Peyer's patch (tissue), 4 donors: ENCODE data around the gene PIK3C2G. TPM values are rescaled to one million over a fixed set of nuclear protein-coding genes. Genes with fewer than 3 reads are reported as not detected.
"Not testable (repeated sequence)": the region's sequence is repeated elsewhere in the genome, so short reads cannot be mapped to it uniquely, and the experiment has no call there.

Source experiments
- DNase-seq, 3 donors: peaks; one replicate each; pipeline ENCODE4 v3.0.0-alpha.2; 2017 to 2019
- H3K27ac ChIP-seq, 4 donors: fragments of 200-600 bp; sonication (generic); one replicate each; pipeline ENCODE4 v1.5.1; 2016 to 2019
- H3K27me3 ChIP-seq, 2 donors: fragments of 200-600 bp; sonication (generic); one replicate each; pipeline ENCODE4 v1.5.1; 2019
- H3K36me3 ChIP-seq, 3 donors: fragments of 200-600 bp; sonication (generic); one replicate each; pipeline ENCODE4 v1.5.1; 2016 to 2019
- H3K4me1 ChIP-seq, 4 donors: fragments of 200-600 bp; sonication (generic); one replicate each; pipeline ENCODE4 v1.5.1; 2016 to 2019
- H3K4me3 ChIP-seq, 4 donors: fragments of 200-600 bp; sonication (generic); 1 replicate in 3 of 4; 2 replicates in 1 of 4; pipeline ENCODE4 v1.5.1; 2016 to 2019; ENCODE audit warnings: mild to moderate bottlenecking in 1 of 4
- H3K9me3 ChIP-seq, 4 donors: fragments of 200-600 bp; sonication (generic); one replicate each; pipeline ENCODE4 v1.5.1; 2016 to 2019; ENCODE audit warnings: mild to moderate bottlenecking in 1 of 4
- CTCF ChIP-seq, 6 experiments: fragments of 450-650 bp in 4 of 6; fragments of 200-600 bp in 2 of 6; sonication (generic) in 1 of 6; IDR thresholded peaks; one replicate each; pipeline ENCODE4 v1.5.1; 2017 to 2019; ENCODE audit warnings: antibody characterized with exemption in 6 of 6, mild to moderate bottlenecking in 3 of 6, moderate library complexity in 1 of 6
- POLR2A ChIP-seq, 2 donors: fragments of 450-650 bp; IDR thresholded peaks; one replicate each; pipeline ENCODE4 v1.5.1; 2017; ENCODE audit warnings: antibody characterized with exemption in 2 of 2, mild to moderate bottlenecking in 2 of 2, moderate library complexity in 2 of 2
- total RNA-seq, 4 donors: library from RNA; depleted of rRNA; stranded (reverse); fragments of >200 nt; gene quantifications; one replicate each; pipeline ENCODE4 v1.1.0, GENCODE V29; 2016

The PIK3C2G gene
- total RNA-seq, 4 donors from 2014 or later, result 4.1 to 32.1 (median 24.6) TPM

GRCh38 chr12:18483698-18484325 lies 222.5 kb downstream of the PIK3C2G start:
- H3K27me3 ChIP-seq, result no peaks in the 10 kb centered on the region
- no peaks in the 10 kb centered on the region for H3K36me3 ChIP-seq
- DNase-seq, result no peak
- H3K4me1 ChIP-seq, result no peaks in the 10 kb centered on the region
- H3K4me3 ChIP-seq, result no peak overlapping the region
- no peak overlapping the region for H3K27ac ChIP-seq
- no peaks in the 10 kb centered on the region for H3K9me3 ChIP-seq
- TF ChIP-seq CTCF (IDR thresholded peaks at IDR 0.05) (no peak), POLR2A (IDR thresholded peaks at IDR 0.05) (no peak)

GRCh38 chr12:18486036-18486435 lies 224.7 kb downstream of the PIK3C2G start:
- Histone ChIP-seq H3K27me3 (no peaks in the 10 kb centered on the region), H3K4me3 (no peak overlapping the region), H3K27ac (no peak overlapping the region), H3K9me3 (no peaks in the 10 kb centered on the region), H3K36me3 (no peaks in the 10 kb centered on the region), H3K4me1 (no peaks in the 10 kb centered on the region)
- no peak for DNase-seq
- TF ChIP-seq CTCF (IDR thresholded peaks at IDR 0.05) (no peak), POLR2A (IDR thresholded peaks at IDR 0.05) (no peak)

- H3K27ac ChIP-seq, result no peak overlapping the region
- H3K9me3 ChIP-seq, result no peaks in the 10 kb centered on the region
- no peaks in the 10 kb centered on the region for H3K4me1 ChIP-seq
- H3K27me3 ChIP-seq, result no peaks in the 10 kb centered on the region
- TF ChIP-seq POLR2A (IDR thresholded peaks at IDR 0.05) (no peak), CTCF (IDR thresholded peaks at IDR 0.05) (no peak)
- no peak overlapping the region for H3K4me3 ChIP-seq
- DNase-seq, result no peak
- H3K36me3 ChIP-seq, result no peaks in the 10 kb centered on the region
These were observed 226.2 kb downstream of the PIK3C2G start for GRCh38 chr12:18487509-18487908.

- no peak for TF ChIP-seq CTCF (IDR thresholded peaks at IDR 0.05)
- no peak for DNase-seq
- Histone ChIP-seq H3K27me3 (no peaks in the 10 kb centered on the region), H3K4me3 (no peak overlapping the region), H3K27ac (no peak overlapping the region), H3K36me3 (no peaks in the 10 kb centered on the region), H3K9me3 (no peaks in the 10 kb centered on the region), H3K4me1 (no peaks in the 10 kb centered on the region)
These were observed 231.2 kb downstream of the PIK3C2G start for GRCh38 chr12:18492372-18493025.

GRCh38 chr12:18496156-18496555 lies 234.8 kb downstream of the PIK3C2G start:
- H3K4me1 ChIP-seq, result no peaks in the 10 kb centered on the region
- TF ChIP-seq POLR2A (IDR thresholded peaks at IDR 0.05) (no peak), CTCF (IDR thresholded peaks at IDR 0.05) (no peak)
- no peaks in the 10 kb centered on the region for H3K9me3 ChIP-seq
- no peak overlapping the region for H3K27ac ChIP-seq
- no peaks in the 10 kb centered on the region for H3K36me3 ChIP-seq
- DNase-seq, result no peak
- no peaks in the 10 kb centered on the region for H3K27me3 ChIP-seq
- no peak overlapping the region for H3K4me3 ChIP-seq

GRCh38 chr12:18500160-18500574 lies 238.8 kb downstream of the PIK3C2G start:
- H3K36me3 ChIP-seq, H3K27ac ChIP-seq, H3K27me3 ChIP-seq, DNase-seq, H3K9me3 ChIP-seq, H3K4me1 ChIP-seq, H3K4me3 ChIP-seq: not testable (repeated sequence)

- H3K27me3 ChIP-seq, H3K27ac ChIP-seq, H3K4me3 ChIP-seq, DNase-seq, H3K9me3 ChIP-seq, H3K36me3 ChIP-seq, H3K4me1 ChIP-seq: not testable (repeated sequence)
These were observed 239.4 kb downstream of the PIK3C2G start for GRCh38 chr12:18500736-18501135.
